ENCODE measurements around the gene CYB561D2.

The CYB561D2 gene

DNA sequence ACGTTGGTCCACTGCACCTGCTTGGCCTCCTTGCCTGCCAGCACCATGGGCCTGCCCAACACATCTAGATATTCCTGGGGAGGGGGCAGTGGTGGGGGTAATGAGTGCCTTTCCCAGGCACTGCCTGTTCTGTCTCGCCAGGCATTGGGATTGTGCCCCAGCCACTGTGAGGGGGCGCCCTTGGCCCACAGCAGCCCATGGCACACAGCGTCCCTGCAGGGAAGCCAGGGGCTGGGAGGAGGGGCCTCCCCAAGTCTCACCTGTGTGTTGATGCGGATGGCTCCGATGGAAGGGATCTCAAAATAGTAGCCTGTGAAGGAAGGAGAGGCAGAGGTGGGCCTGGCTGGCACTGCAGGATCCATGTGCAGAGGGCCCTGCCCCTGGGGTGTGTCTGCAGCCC is 27.4 kb downstream of the CYB561D2 start:
- Histone ChIP-seq H3K9me3 (ENCODE audit: control insufficient read depth in 2 of 2, low read length in 2 of 2) (no peaks in the 10 kb centered on the region), H3K4me1 (ENCODE audit: control insufficient read depth in 2 of 2, insufficient read depth in 2 of 2, low read length in 2 of 2) (no peaks in the 10 kb centered on the region), H3K4me3 (ENCODE audit: low read length in 2 of 2) (no peak overlapping the region), H3K9ac (ENCODE audit: low read depth in 1 of 2, low read length in 2 of 2) (no peak overlapping the region), H3K36me3 (ENCODE audit: control insufficient read depth in 2 of 2, insufficient read depth in 2 of 2, low read length in 2 of 2) (no peaks in the 10 kb centered on the region), H3K27ac (ENCODE audit: low read depth in 2 of 2, low read length in 2 of 2) (no peak overlapping the region), H3K27me3 (ENCODE audit: control insufficient read depth in 2 of 2, insufficient read depth in 2 of 2, low read length in 2 of 2) (no peaks in the 10 kb centered on the region)

DNA sequence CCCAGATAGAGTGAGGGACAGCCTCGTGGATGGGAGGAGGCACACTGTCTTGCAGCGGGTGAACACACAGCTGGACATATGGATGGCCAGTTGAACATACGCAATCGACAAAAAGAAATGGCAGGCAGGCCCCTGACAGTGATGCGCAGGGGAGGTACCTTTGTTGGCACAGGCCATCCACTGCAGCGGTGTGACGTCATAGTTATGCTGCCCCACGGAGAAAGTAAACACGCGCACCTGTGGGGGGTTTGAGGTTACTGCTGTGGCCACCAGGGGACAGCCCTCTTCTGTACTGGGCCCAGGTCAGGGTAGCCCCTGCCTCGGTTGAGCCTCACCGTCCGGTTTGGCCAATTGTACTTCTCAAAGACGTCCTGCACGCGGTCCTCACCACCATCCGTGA is 28.1 kb downstream of the CYB561D2 start:
- no peaks in the 10 kb centered on the region for H3K36me3 ChIP-seq (ENCODE audit: control insufficient read depth in 2 of 2, insufficient read depth in 2 of 2, low read length in 2 of 2)
- no peaks in the 10 kb centered on the region for H3K27me3 ChIP-seq (ENCODE audit: control insufficient read depth in 2 of 2, insufficient read depth in 2 of 2, low read length in 2 of 2)
- H3K4me3 ChIP-seq (ENCODE audit: low read length in 2 of 2): no peak overlapping the region
- no peak overlapping the region for H3K27ac ChIP-seq (ENCODE audit: low read depth in 2 of 2, low read length in 2 of 2)
- no peaks in the 10 kb centered on the region for H3K4me1 ChIP-seq (ENCODE audit: control insufficient read depth in 2 of 2, insufficient read depth in 2 of 2, low read length in 2 of 2)
- no peaks in the 10 kb centered on the region for H3K9me3 ChIP-seq (ENCODE audit: control insufficient read depth in 2 of 2, low read length in 2 of 2)
- no peak overlapping the region for H3K9ac ChIP-seq (ENCODE audit: low read depth in 1 of 2, low read length in 2 of 2)

DNA sequence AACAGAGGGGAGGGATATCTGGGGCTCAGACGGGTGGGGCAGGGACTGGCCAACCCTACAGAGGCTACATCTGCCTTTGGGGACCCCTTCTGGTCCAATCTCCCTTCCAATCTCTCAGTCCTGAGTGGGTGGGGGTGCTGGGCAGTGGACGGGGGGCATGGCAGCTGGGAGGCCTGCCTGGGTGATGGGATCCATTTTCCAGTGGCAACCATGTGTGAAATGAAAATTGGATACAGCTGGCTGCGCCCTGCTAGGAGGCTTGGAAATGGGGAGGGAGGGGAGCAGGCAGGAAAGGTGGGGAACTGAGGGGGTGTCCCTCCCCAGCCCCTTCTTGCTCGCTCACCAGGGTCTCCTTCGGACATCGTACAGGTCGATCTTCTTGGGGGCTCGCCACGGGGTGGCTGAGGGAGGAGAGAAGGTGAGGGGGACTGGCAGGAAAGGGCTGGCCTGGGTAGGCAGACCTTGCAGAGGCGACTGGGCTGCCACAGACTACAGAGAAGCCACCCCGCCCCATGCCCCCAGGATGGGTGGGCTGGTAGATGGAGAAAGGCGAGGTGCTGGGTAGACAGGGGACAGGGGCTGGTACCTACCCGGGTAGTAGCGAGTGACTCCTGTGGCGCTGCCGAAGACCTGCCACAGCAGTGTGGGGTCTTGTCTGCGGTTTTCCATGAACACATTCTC is 29.9 kb downstream of the CYB561D2 start:
- no peak overlapping the region for H3K27ac ChIP-seq (ENCODE audit: low read depth in 2 of 2, low read length in 2 of 2)
- no peaks in the 10 kb centered on the region for H3K36me3 ChIP-seq (ENCODE audit: control insufficient read depth in 2 of 2, insufficient read depth in 2 of 2, low read length in 2 of 2)
- no peak overlapping the region for H3K4me3 ChIP-seq (ENCODE audit: low read length in 2 of 2)
- H3K9me3 ChIP-seq (ENCODE audit: control insufficient read depth in 2 of 2, low read length in 2 of 2): no peaks in the 10 kb centered on the region
- H3K27me3 ChIP-seq (ENCODE audit: control insufficient read depth in 2 of 2, insufficient read depth in 2 of 2, low read length in 2 of 2): no peaks in the 10 kb centered on the region
- H3K4me1 ChIP-seq (ENCODE audit: control insufficient read depth in 2 of 2, insufficient read depth in 2 of 2, low read length in 2 of 2): no peaks in the 10 kb centered on the region
- no peak overlapping the region for H3K9ac ChIP-seq (ENCODE audit: low read depth in 1 of 2, low read length in 2 of 2)

GRCh38 chr3:50381383-50381782 is 30.7 kb downstream of the CYB561D2 start:
- H3K9me3 ChIP-seq (ENCODE audit: control insufficient read depth in 2 of 2, low read length in 2 of 2): no peaks in the 10 kb centered on the region
- H3K27ac ChIP-seq (ENCODE audit: low read depth in 2 of 2, low read length in 2 of 2): no peak overlapping the region
- no peaks in the 10 kb centered on the region for H3K27me3 ChIP-seq (ENCODE audit: control insufficient read depth in 2 of 2, insufficient read depth in 2 of 2, low read length in 2 of 2)
- no peak overlapping the region for H3K9ac ChIP-seq (ENCODE audit: low read depth in 1 of 2, low read length in 2 of 2)
- no peaks in the 10 kb centered on the region for H3K36me3 ChIP-seq (ENCODE audit: control insufficient read depth in 2 of 2, insufficient read depth in 2 of 2, low read length in 2 of 2)
- H3K4me3 ChIP-seq (ENCODE audit: low read length in 2 of 2): no peak overlapping the region
- no peaks in the 10 kb centered on the region for H3K4me1 ChIP-seq (ENCODE audit: control insufficient read depth in 2 of 2, insufficient read depth in 2 of 2, low read length in 2 of 2)

DNA sequence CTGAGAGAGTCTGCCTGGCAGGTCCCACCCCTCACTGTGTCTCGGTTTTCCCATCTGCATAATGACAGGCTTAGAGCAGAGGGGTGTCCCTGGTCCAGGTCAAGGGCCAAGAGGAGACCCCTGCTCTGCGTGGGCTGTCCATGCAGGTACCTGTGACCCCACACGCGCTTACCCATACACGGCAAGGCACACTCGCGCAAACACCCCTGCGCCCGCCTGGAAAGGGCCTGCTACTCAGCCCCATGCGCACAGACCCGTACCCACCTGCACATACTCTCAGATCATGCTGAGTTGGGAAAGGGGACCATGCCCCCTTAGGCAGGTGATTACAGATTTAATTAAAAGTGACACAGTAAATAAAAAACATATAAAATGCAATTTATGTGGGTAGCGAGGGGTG is 32.1 kb downstream of the CYB561D2 start:
- H3K4me3 ChIP-seq (ENCODE audit: low read length in 2 of 2): no peak overlapping the region
- H3K27ac ChIP-seq (ENCODE audit: low read depth in 2 of 2, low read length in 2 of 2): no peak overlapping the region
- H3K9me3 ChIP-seq (ENCODE audit: control insufficient read depth in 2 of 2, low read length in 2 of 2): no peaks in the 10 kb centered on the region
- H3K4me1 ChIP-seq (ENCODE audit: control insufficient read depth in 2 of 2, insufficient read depth in 2 of 2, low read length in 2 of 2): no peaks in the 10 kb centered on the region
- H3K9ac ChIP-seq (ENCODE audit: low read depth in 1 of 2, low read length in 2 of 2): no peak overlapping the region
- H3K36me3 ChIP-seq (ENCODE audit: control insufficient read depth in 2 of 2, insufficient read depth in 2 of 2, low read length in 2 of 2): no peaks in the 10 kb centered on the region
- H3K27me3 ChIP-seq (ENCODE audit: control insufficient read depth in 2 of 2, insufficient read depth in 2 of 2, low read length in 2 of 2): no peaks in the 10 kb centered on the region

GRCh38 chr3:50383750-50384149 is 33.1 kb downstream of the CYB561D2 start:
- no peaks in the 10 kb centered on the region for H3K4me1 ChIP-seq (ENCODE audit: control insufficient read depth in 2 of 2, insufficient read depth in 2 of 2, low read length in 2 of 2)
- no peaks in the 10 kb centered on the region for H3K27me3 ChIP-seq (ENCODE audit: control insufficient read depth in 2 of 2, insufficient read depth in 2 of 2, low read length in 2 of 2)
- H3K9ac ChIP-seq (ENCODE audit: low read depth in 1 of 2, low read length in 2 of 2): no peak overlapping the region
- no peak overlapping the region for H3K4me3 ChIP-seq (ENCODE audit: low read length in 2 of 2)
- no peaks in the 10 kb centered on the region for H3K36me3 ChIP-seq (ENCODE audit: control insufficient read depth in 2 of 2, insufficient read depth in 2 of 2, low read length in 2 of 2)
- H3K9me3 ChIP-seq (ENCODE audit: control insufficient read depth in 2 of 2, low read length in 2 of 2): no peaks in the 10 kb centered on the region
- H3K27ac ChIP-seq (ENCODE audit: low read depth in 2 of 2, low read length in 2 of 2): no peak overlapping the region

GRCh38 chr3:50385754-50386153 is 35.1 kb downstream of the CYB561D2 start:
- H3K36me3 ChIP-seq (ENCODE audit: control insufficient read depth in 2 of 2, insufficient read depth in 2 of 2, low read length in 2 of 2): no peaks in the 10 kb centered on the region
- H3K4me1 ChIP-seq (ENCODE audit: control insufficient read depth in 2 of 2, insufficient read depth in 2 of 2, low read length in 2 of 2): peaks cover 2 to 4% of the 10 kb centered on the region in 2 donors

DNA sequence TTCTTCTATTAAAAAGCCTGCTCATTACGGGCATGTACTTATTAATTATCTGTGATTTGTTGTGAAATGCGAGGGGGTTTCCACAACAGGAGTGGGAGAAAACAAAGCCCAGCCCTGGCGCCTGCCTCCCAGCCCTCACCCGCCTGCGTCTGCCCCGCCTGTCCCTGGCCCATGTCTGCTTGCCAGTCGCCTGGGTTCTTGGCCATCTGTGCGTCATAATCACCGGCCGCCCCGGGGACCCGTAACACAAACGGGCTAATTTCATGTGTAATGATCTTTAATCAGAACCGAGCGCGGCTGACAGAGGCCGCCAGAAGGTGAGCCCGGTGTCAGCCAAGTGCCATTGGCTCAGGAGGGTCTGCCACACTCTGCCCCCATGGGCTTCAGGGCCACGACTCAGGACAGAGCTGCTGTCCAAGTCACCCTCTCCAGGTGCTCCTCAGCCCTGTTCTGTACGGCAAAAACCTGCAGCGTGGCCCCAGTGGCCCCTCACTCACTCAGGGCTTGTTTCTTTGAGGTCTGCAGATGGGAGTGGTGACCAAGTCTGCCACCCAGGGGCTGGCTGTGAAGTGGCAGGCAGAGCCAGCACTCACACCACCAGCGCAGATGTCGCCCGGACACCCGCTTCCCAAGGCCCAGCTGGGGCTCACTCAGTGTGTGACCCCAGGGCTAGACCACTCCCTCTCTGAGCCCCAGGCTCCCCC is 37.5 kb downstream of the CYB561D2 start:
- no peak overlapping the region for H3K27ac ChIP-seq (ENCODE audit: low read depth in 2 of 2, low read length in 2 of 2)
- H3K36me3 ChIP-seq (ENCODE audit: control insufficient read depth in 2 of 2, insufficient read depth in 2 of 2, low read length in 2 of 2): no peaks in the 10 kb centered on the region
- peaks cover 4 to 9% of the 10 kb centered on the region in 2 donors for H3K4me1 ChIP-seq (ENCODE audit: control insufficient read depth in 2 of 2, insufficient read depth in 2 of 2, low read length in 2 of 2)
- no peaks in the 10 kb centered on the region for H3K27me3 ChIP-seq (ENCODE audit: control insufficient read depth in 2 of 2, insufficient read depth in 2 of 2, low read length in 2 of 2)
- H3K9ac ChIP-seq (ENCODE audit: low read depth in 1 of 2, low read length in 2 of 2): no peak overlapping the region
- H3K9me3 ChIP-seq (ENCODE audit: control insufficient read depth in 2 of 2, low read length in 2 of 2): no peaks in the 10 kb centered on the region
- no peak overlapping the region for H3K4me3 ChIP-seq (ENCODE audit: low read length in 2 of 2)

More at GRCh38 chr3:50385754-50386153, 35.1 kb downstream of the CYB561D2 start:
- Histone ChIP-seq H3K9me3 (ENCODE audit: control insufficient read depth in 2 of 2, low read length in 2 of 2) (no peaks in the 10 kb centered on the region), H3K27me3 (ENCODE audit: control insufficient read depth in 2 of 2, insufficient read depth in 2 of 2, low read length in 2 of 2) (no peaks in the 10 kb centered on the region), H3K27ac (ENCODE audit: low read depth in 2 of 2, low read length in 2 of 2) (no peak overlapping the region), H3K9ac (ENCODE audit: low read depth in 1 of 2, low read length in 2 of 2) (no peak overlapping the region), H3K4me3 (ENCODE audit: low read length in 2 of 2) (no peak overlapping the region)

GRCh38 chr3:50388720-50389413 is 38.2 kb downstream of the CYB561D2 start:
- no peaks in the 10 kb centered on the region for H3K36me3 ChIP-seq (ENCODE audit: control insufficient read depth in 2 of 2, insufficient read depth in 2 of 2, low read length in 2 of 2)
- H3K4me1 ChIP-seq (ENCODE audit: control insufficient read depth in 2 of 2, insufficient read depth in 2 of 2, low read length in 2 of 2): peaks cover 4 to 9% of the 10 kb centered on the region in 2 donors
- no peaks in the 10 kb centered on the region for H3K27me3 ChIP-seq (ENCODE audit: control insufficient read depth in 2 of 2, insufficient read depth in 2 of 2, low read length in 2 of 2)
- no peak overlapping the region for H3K9ac ChIP-seq (ENCODE audit: low read depth in 1 of 2, low read length in 2 of 2)
- H3K9me3 ChIP-seq (ENCODE audit: control insufficient read depth in 2 of 2, low read length in 2 of 2): no peaks in the 10 kb centered on the region
- no peak overlapping the region for H3K27ac ChIP-seq (ENCODE audit: low read depth in 2 of 2, low read length in 2 of 2)
- H3K4me3 ChIP-seq (ENCODE audit: low read length in 2 of 2): no peak overlapping the region

- H3K27me3 ChIP-seq (ENCODE audit: control insufficient read depth in 2 of 2, insufficient read depth in 2 of 2, low read length in 2 of 2): no peaks in the 10 kb centered on the region
- peaks cover 4 to 9% of the 10 kb centered on the region in 2 donors for H3K4me1 ChIP-seq (ENCODE audit: control insufficient read depth in 2 of 2, insufficient read depth in 2 of 2, low read length in 2 of 2)
- H3K9ac ChIP-seq (ENCODE audit: low read depth in 1 of 2, low read length in 2 of 2): no peak overlapping the region
- H3K9me3 ChIP-seq (ENCODE audit: control insufficient read depth in 2 of 2, low read length in 2 of 2): no peaks in the 10 kb centered on the region
- H3K27ac ChIP-seq (ENCODE audit: low read depth in 2 of 2, low read length in 2 of 2): no peak overlapping the region
- no peaks in the 10 kb centered on the region for H3K36me3 ChIP-seq (ENCODE audit: control insufficient read depth in 2 of 2, insufficient read depth in 2 of 2, low read length in 2 of 2)
- H3K4me3 ChIP-seq (ENCODE audit: low read length in 2 of 2): no peak overlapping the region
Observed at GRCh38 chr3:50389414-50389767, 38.7 kb downstream of the CYB561D2 start.

All from mucosa of rectum (tissue), 2 donors.